Measurements from ENCODE around the gene CLIC5. TPM values are rescaled to one million over a fixed set of nuclear protein-coding genes. Genes with fewer than 3 reads are reported as not detected.

Gene CLIC5
- total RNA-seq, 1 experiment from 2014 or later, result 0.20 TPM

- no peak for DNase-seq
- Histone ChIP-seq H2BK12ac (ENCODE audit: insufficient read length, low read depth, low read length) (no peak overlapping the region), H3K23me2 (ENCODE audit: insufficient read length, low read depth, low read length, poor library complexity, severe bottlenecking) (no peaks in the 10 kb centered on the region), H4K5ac (ENCODE audit: insufficient read length, low read depth, low read length) (no peak overlapping the region), H2AK5ac (ENCODE audit: insufficient read length, low read length) (no peak overlapping the region), H2BK20ac (ENCODE audit: low read depth, low read length, poor library complexity, severe bottlenecking) (no peak overlapping the region), H4K91ac (ENCODE audit: insufficient read length, low read depth, low read length) (no peak overlapping the region), H2BK15ac (ENCODE audit: low read depth, low read length) (no peak overlapping the region), H3K4me1 (ENCODE audit: insufficient read depth, low read length) (no peaks in the 10 kb centered on the region), H3K4me2 (ENCODE audit: insufficient read depth, insufficient read length, low read length) (no peak overlapping the region), H3K56ac (ENCODE audit: insufficient read length, low read depth, low read length) (no peak overlapping the region), H3K9me3 (ENCODE audit: control insufficient read depth, low read depth, low read length) (no peaks in the 10 kb centered on the region), H2BK5ac (ENCODE audit: insufficient read length, low read length) (no peak overlapping the region), H3K4ac (ENCODE audit: low read depth, low read length) (no peak overlapping the region), H4K8ac (replicated peaks; ENCODE audit: insufficient read length, low read depth, low read length) (no peak overlapping the region), H3K14ac (ENCODE audit: insufficient read depth, low read length) (no peak overlapping the region), H3K27me3 (ENCODE audit: insufficient read depth, low read length) (no peaks in the 10 kb centered on the region), H3K27ac (ENCODE audit: insufficient read length, low read depth, low read length) (no peak overlapping the region), H3T11ph (ENCODE audit: low read length) (no peak overlapping the region), H3K79me2 (ENCODE audit: insufficient read depth, low read length) (no peaks in the 10 kb centered on the region), H3K18ac (ENCODE audit: insufficient read length, low read depth, low read length) (no peak overlapping the region), H2AFZ (ENCODE audit: low read length) (no peak overlapping the region), H3K23ac (ENCODE audit: insufficient read length, low read depth, low read length) (no peak overlapping the region), H3K79me1 (ENCODE audit: insufficient read depth, low read depth, low read length, poor library complexity, severe bottlenecking) (no peaks in the 10 kb centered on the region), H3K9ac (ENCODE audit: extremely low read depth, insufficient read length, low read length) (no peak overlapping the region), H2BK120ac (ENCODE audit: low read depth, low read length, poor library complexity, severe bottlenecking) (no peak overlapping the region), H4K20me1 (ENCODE audit: control insufficient read depth, insufficient read depth, insufficient read length) (no peaks in the 10 kb centered on the region)
- H3K27ac Mint-ChIP-seq, result no peak overlapping the region
- no peak for TF ChIP-seq CTCF (conservative IDR thresholded peaks at IDR 0.05)
- no peaks in the 10 kb centered on the region for H3K9me3 Mint-ChIP-seq
- peaks cover 6% of the 10 kb centered on the region for H3K27me3 Mint-ChIP-seq (ENCODE audit: low read depth)
- peaks cover 4% of the 10 kb centered on the region in 2 experiments; a peak in 2 of 4 replicates for H3K4me1 Mint-ChIP-seq
- no peak overlapping the region for H3K4me3 Mint-ChIP-seq
- no peaks in the 10 kb centered on the region for H3K36me3 Mint-ChIP-seq (ENCODE audit: insufficient read depth in 1 of 3, low read depth in 3 of 3)
- no CpG with 5 or more reads among the region's 1 CpG for WGBS (ENCODE audit: extremely low coverage, insufficient read length, low lambda C conversion rate)
Observed at GRCh38 chr6:46024124-46024769, 8.6 kb upstream of the CLIC5 start.

Data from H9 (cell line).